Ovary (tissue), 9 donors: ENCODE results near the gene OR2D2. TPM values are rescaled to one million over a fixed set of nuclear protein-coding genes. Genes with fewer than 3 reads are reported as not detected.
"Not testable (repeated sequence)": the region's sequence is repeated elsewhere in the genome, so short reads cannot be mapped to it uniquely, and the experiment has no call there.

Experiments
- DNase-seq, 5 donors: peaks; one replicate each; pipeline ENCODE4 v3.0.0-alpha.2; 2019 to 2020
- H3K27ac ChIP-seq, 2 donors: fragments of 200-600 bp; one replicate each; pipeline versions ENCODE4 v1.5.1 to v1.8.0; 2019 to 2022
- H3K27me3 ChIP-seq: fragments of 200-600 bp; one replicate; pipeline ENCODE4 v1.8.0; 2022
- H3K36me3 ChIP-seq: fragments of 200-600 bp; sonication (generic); one replicate; pipeline ENCODE4 v1.5.1; 2019
- H3K4me1 ChIP-seq: one replicate; pipeline ENCODE4 v1.8.1; 2013; ENCODE audit warnings: mild to moderate bottlenecking, moderate library complexity; ENCODE audit not compliant: insufficient read depth
- H3K4me3 ChIP-seq: fragments of 200-600 bp; sonication (generic); one replicate; pipeline ENCODE4 v1.5.1; 2017
- H3K9me3 ChIP-seq, 2 donors: fragments of 200-600 bp in 1 of 2; sonication (generic) in 1 of 2; one replicate each; pipeline versions ENCODE4 v1.5.1 to v1.8.1; 2013 to 2019; ENCODE audit warnings: mild to moderate bottlenecking in 1 of 2, moderate library complexity in 1 of 2
- EP300 ChIP-seq: sonication (generic); formaldehyde crosslinking; IDR thresholded peaks from one replicate; pipeline ENCODE4 v1.6.1; 2017; ENCODE audit warnings: antibody characterized with exemption
- POLR2A ChIP-seq: fragments of 450-650 bp; IDR thresholded peaks from one replicate; pipeline ENCODE4 v1.6.1; 2017; ENCODE audit warnings: antibody characterized with exemption, mild to moderate bottlenecking, moderate library complexity
- WGBS, 3 donors: extraction: QIAGEN DNeasy Blood & Tissue Kit in 1 of 3; methylation state at CpG; one replicate each; pipeline versions ENCODE4 v1.1.5 to v1.1.7; 2013 to 2017; 5-methylcytosine and 5-hydroxymethylcytosine counted together
- intact Hi-C, 4 donors: fragments of 100-400 bp; cut with DNase I; formaldehyde crosslinking; loops; one replicate each; pipeline versions ENCODE4 v1.11.0 to v1.15.1; 2022 to 2023
- polyA plus RNA-seq, 2 donors: library from polyadenylated mRNA; stranded (reverse); fragments of 200-250 nt in 1 of 2; fragments of 350-450 nt in 1 of 2; fragmentation: Illumina TruSeq in 1 of 2; extraction: RNeasy Lipid Tissue Mini Kit (QIAGEN cat#74804) in 1 of 2; gene quantifications; one replicate each; pipeline ENCODE4 v1.2.3, GENCODE V29; 2013 to 2014
- total RNA-seq, 7 donors: library from RNA; depleted of rRNA in 2 of 7; stranded (reverse); fragments of >200 nt in 2 of 7; fragmentation: NEBNext Ultra II Directional in 3 of 7; extraction: Animal tissue kit (Norgen Biotek cat#: 25700) in 3 of 7; gene quantifications; one replicate each; pipeline versions ENCODE4 v1.1.0 to v1.2.4, GENCODE V29; 2016 to 2023
- TF ChIP-seq, protein P1 (sequence below), 3 donors: fragments of 450-650 bp in 2 of 3; fragments of 200-600 bp in 1 of 3; IDR thresholded peaks; one replicate each; pipeline versions ENCODE4 v1.5.1 to v1.8.0; 2016 to 2022; ENCODE audit warnings: antibody characterized with exemption in 3 of 3, mild to moderate bottlenecking in 1 of 3
- donor health status: DM: no; HTN: no; CAD: no; lungs with moderate emphysema.
- donor health status: DM: no; HTN: no; CAD: no.
- donor health status: Bipolar disorder and iron deficiency.
- donor health status: DM: yes; HTN: yes; CAD: no.
- donor health status: DM: no; HTN: no; CAD: no.
- donor health status: DM: yes; HTN: yes; CAD: no.

Gene OR2D2
- total and polyA plus RNA-seq, 9 donors: 0.22 to 0.92 TPM; not detected in 7

DNA sequence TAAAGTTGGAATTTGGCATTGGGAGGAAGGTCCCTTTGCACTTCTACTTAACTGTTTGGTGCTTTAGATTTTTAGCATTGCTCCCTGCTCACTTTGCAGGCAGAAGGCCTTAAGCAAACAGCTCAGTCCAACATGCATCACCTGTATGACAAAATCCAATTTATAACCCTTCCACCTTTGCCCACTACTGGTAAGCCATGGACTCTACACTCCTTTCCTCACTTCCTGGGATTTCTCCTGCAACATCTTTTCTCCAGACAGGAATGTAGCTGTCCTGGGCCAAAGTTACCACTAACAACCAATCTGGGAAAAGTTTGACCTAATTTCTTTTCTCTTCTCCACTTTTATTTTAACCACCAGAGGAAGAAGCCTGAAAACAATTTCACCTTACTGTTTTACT lies 1.8 kb upstream of the OR2D2 start:
- Histone ChIP-seq H3K4me1 (no peaks in the 10 kb centered on the region), H3K27me3 (no peaks in the 10 kb centered on the region), H3K27ac (no peak overlapping the region), H3K9me3 (no peaks in the 10 kb centered on the region), H3K36me3 (no peaks in the 10 kb centered on the region), H3K4me3 (no peak overlapping the region)
- intact Hi-C loops: no loop called here
- DNase-seq: no peak
- TF ChIP-seq, protein P1, sequence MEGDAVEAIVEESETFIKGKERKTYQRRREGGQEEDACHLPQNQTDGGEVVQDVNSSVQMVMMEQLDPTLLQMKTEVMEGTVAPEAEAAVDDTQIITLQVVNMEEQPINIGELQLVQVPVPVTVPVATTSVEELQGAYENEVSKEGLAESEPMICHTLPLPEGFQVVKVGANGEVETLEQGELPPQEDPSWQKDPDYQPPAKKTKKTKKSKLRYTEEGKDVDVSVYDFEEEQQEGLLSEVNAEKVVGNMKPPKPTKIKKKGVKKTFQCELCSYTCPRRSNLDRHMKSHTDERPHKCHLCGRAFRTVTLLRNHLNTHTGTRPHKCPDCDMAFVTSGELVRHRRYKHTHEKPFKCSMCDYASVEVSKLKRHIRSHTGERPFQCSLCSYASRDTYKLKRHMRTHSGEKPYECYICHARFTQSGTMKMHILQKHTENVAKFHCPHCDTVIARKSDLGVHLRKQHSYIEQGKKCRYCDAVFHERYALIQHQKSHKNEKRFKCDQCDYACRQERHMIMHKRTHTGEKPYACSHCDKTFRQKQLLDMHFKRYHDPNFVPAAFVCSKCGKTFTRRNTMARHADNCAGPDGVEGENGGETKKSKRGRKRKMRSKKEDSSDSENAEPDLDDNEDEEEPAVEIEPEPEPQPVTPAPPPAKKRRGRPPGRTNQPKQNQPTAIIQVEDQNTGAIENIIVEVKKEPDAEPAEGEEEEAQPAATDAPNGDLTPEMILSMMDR (IDR thresholded peaks at IDR 0.05): no peak
- TF ChIP-seq POLR2A: no peak
- TF ChIP-seq EP300: no peak

DNA sequence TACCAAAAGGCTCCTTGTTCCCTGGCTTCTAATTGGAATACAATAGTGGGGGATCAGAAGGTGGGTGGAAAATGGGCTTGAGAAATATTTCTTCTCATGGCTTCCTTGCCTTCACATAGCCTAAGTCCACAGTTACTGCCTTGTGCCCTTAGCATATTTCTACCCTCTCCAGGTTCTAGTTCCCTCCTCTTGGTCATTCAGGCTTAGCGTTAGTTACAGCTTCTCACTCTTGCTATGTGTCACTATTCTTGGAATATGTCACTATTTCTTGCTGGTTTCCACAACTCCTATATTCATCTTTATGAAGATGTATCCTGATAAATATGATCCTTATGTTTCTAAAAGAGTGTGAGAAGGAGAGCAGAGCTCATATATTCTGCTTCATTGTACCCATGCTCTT lies 2.5 kb downstream of the OR2D2 start:
- intact Hi-C loops: no loop called here
- no peak overlapping the region for H3K4me3 ChIP-seq
- WGBS, 3 donors: 82 to 94% (median 92%) methylated on average over 1 of the region's 1 CpG
- TF ChIP-seq POLR2A (no peak), EP300 (no peak)
- TF ChIP-seq, protein P1 (IDR thresholded peaks at IDR 0.05): no peak
- H3K4me1 ChIP-seq: no peaks in the 10 kb centered on the region
- no peak overlapping the region for H3K27ac ChIP-seq
- H3K27me3 ChIP-seq: no peaks in the 10 kb centered on the region
- no peaks in the 10 kb centered on the region for H3K9me3 ChIP-seq
- no peak for DNase-seq
- no peaks in the 10 kb centered on the region for H3K36me3 ChIP-seq

DNA sequence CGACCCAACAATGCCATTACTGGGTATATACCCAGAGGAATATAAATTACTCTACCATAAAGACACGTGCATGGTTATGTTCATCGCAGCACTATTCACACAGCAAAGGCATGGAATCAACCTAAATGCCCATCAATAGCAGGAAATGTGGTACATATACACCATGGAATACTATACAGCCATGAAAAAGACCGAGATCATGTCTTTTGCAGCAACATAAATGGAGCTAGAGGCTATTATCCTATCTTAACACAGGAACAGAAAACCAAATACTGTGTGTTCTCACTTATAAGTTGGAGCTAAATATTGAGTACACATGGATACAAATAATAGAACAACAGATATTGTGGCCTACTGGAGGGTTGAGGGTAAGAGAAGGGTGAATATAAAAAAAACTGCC lies 3.5 kb downstream of the OR2D2 start:
- Histone ChIP-seq H3K4me1 (no peaks in the 10 kb centered on the region), H3K27me3 (no peaks in the 10 kb centered on the region), H3K36me3 (no peaks in the 10 kb centered on the region), H3K4me3 (no peak overlapping the region), H3K27ac (no peak overlapping the region), H3K9me3 (no peaks in the 10 kb centered on the region)
- intact Hi-C loops: no loop called here
- DNase-seq: no peak
- WGBS, 3 donors: 80 to 90% (median 88%) methylated on average over 4 of the region's 4 CpGs
- no peak for TF ChIP-seq POLR2A
- TF ChIP-seq EP300: no peak
- TF ChIP-seq, protein P1 (IDR thresholded peaks at IDR 0.05): no peak

DNA sequence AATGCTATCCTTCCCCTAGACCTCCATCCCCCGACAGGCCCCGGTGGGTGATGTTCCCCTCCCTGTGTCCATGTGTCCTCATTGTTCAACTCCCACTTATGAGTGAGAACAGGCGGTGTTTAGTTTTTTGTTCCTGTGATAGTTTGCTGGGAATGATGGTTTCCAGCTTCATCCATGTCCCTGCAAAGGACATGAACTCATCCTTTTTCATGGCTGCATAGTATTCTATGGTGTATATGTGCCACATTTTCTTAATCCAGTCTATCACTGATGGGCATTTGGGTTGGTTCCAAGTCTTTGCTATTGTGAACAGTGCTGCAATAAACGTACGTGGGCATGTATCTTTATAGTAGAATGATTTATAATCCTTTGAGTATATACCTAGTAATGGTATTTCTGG lies 4.6 kb downstream of the OR2D2 start:
- DNase-seq, H3K4me1 ChIP-seq, H3K27me3 ChIP-seq, H3K9me3 ChIP-seq, H3K4me3 ChIP-seq, intact Hi-C loops, H3K36me3 ChIP-seq, H3K27ac ChIP-seq: not testable (repeated sequence)
- WGBS, 3 donors: 84 to 92% (median 88%) methylated on average over 5 of the region's 5 CpGs

DNA sequence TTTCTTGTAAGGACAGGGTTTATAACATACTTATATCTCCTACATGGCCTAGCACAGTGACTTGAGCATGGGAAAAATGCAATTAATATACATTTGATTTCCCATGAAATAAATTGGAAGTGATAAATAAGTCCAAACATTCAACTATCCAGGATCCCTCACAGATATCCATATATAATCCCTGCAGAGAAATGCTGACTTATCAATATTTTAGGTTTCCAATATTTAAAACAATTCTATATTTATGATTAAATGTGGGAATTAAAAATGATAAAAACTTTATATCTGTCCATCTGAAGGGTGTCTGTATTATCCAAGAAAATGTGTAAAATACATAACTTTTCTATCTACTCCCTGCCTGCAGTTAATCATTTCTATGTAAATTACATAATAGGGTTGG lies 9.5 kb downstream of the OR2D2 start:
- H3K4me3 ChIP-seq: no peak overlapping the region
- DNase-seq: no peak
- H3K27me3 ChIP-seq: no peaks in the 10 kb centered on the region
- H3K27ac ChIP-seq: no peak overlapping the region
- no peaks in the 10 kb centered on the region for H3K4me1 ChIP-seq
- H3K36me3 ChIP-seq: no peaks in the 10 kb centered on the region
- no peaks in the 10 kb centered on the region for H3K9me3 ChIP-seq
- intact Hi-C loops: no loop called here
- TF ChIP-seq, protein P1 (IDR thresholded peaks at IDR 0.05): no peak
- no peak for TF ChIP-seq POLR2A
- TF ChIP-seq EP300: no peak
